Measurements from ENCODE around the gene GRM8.

GRM8 gene

DNA sequence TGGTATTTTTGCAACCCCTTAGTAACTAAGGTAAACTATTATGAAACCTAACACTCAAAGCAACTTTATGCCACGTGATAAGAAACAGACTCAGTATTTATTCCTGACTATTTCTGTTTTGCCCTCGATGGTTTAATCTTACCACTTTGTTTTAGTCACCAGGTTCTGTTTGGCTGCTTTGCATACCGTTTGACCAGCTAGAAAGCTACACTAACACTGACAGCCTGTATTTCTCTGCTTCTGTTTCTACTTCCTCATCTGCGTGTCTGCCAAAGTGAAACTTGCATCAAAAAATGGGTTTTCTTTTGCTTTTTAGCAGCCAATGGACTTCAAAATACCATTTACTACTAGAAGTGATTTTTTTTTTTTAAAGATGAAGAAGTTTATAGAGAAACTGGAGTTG lies 802.5 kb downstream of the GRM8 start:
- DNase-seq (ENCODE audit: low read depth): no peak
- no peak overlapping the region for H3K4me3 ChIP-seq (ENCODE audit: low read depth, low read length)
- TF ChIP-seq, protein P1, sequence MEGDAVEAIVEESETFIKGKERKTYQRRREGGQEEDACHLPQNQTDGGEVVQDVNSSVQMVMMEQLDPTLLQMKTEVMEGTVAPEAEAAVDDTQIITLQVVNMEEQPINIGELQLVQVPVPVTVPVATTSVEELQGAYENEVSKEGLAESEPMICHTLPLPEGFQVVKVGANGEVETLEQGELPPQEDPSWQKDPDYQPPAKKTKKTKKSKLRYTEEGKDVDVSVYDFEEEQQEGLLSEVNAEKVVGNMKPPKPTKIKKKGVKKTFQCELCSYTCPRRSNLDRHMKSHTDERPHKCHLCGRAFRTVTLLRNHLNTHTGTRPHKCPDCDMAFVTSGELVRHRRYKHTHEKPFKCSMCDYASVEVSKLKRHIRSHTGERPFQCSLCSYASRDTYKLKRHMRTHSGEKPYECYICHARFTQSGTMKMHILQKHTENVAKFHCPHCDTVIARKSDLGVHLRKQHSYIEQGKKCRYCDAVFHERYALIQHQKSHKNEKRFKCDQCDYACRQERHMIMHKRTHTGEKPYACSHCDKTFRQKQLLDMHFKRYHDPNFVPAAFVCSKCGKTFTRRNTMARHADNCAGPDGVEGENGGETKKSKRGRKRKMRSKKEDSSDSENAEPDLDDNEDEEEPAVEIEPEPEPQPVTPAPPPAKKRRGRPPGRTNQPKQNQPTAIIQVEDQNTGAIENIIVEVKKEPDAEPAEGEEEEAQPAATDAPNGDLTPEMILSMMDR (IDR thresholded peaks at IDR 0.05; ENCODE audit: low read depth, low read length, missing control alignments): no peak
- in situ Hi-C loops (cut with HindIII; ENCODE audit: low sequenced_read_pairs): no loop called here

GRCh38 chr7:126449611-126450268 lies 803.0 kb downstream of the GRM8 start:
- H3K4me3 ChIP-seq (ENCODE audit: low read depth, low read length): no peak overlapping the region
- TF ChIP-seq, protein P1 (IDR thresholded peaks at IDR 0.05; ENCODE audit: low read depth, low read length, missing control alignments): no peak
- DNase-seq (ENCODE audit: low read depth): no peak
- in situ Hi-C loops (cut with HindIII; ENCODE audit: low sequenced_read_pairs): no loop called here

- H3K4me3 ChIP-seq (ENCODE audit: low read depth, low read length): no peak overlapping the region
- in situ Hi-C loops (cut with HindIII; ENCODE audit: low sequenced_read_pairs): no loop called here
- TF ChIP-seq, protein P1 (IDR thresholded peaks at IDR 0.05; ENCODE audit: low read depth, low read length, missing control alignments): no peak
- DNase-seq (ENCODE audit: low read depth): no peak
Measured at GRCh38 chr7:126447984-126448383, 804.8 kb downstream of the GRM8 start.

DNA sequence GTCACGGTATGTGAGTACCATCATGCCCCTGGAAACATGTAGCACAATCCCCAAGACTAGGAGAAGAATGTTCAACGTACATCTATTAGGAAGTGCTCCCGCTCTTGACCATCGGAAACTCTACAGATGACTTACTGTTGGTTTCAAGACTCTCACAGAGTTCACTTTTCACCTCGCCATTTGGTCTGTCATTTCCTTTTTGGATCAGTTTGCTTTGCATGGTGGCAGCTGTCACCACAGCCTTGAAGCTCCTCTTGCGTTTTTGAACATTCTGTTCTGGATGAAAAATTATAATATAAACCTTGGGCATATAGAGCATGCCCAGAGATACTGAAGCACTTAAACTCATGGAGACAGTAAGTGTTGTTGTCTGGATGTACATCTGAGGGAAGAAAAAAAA lies 806.8 kb downstream of the GRM8 start:
- no peak overlapping the region for H3K4me3 ChIP-seq (ENCODE audit: low read depth, low read length)
- DNase-seq (ENCODE audit: low read depth): no peak
- TF ChIP-seq, protein P1 (IDR thresholded peaks at IDR 0.05; ENCODE audit: low read depth, low read length, missing control alignments): no peak
- in situ Hi-C loops (cut with HindIII; ENCODE audit: low sequenced_read_pairs): no loop called here

DNA sequence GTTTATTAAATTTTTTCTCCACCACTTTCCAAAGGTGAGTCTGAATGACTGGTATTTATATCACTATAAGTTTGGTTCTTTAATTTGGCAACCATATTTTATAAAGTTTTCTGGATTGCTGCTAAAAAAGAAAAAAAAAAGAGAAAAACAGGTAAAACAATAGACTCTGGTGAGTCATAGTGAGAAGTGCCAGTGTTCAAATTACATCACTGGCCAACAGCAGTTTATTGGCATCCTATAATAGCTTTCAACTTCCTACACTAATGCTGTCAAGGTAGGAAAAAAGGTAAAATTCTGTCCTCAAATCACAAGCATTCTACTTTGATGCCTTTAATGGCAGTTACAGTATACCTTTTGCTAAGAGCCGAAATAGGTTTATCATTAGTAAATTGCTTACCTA lies 808.8 kb downstream of the GRM8 start:
- H3K4me3 ChIP-seq (ENCODE audit: low read depth, low read length): no peak overlapping the region
- no peak for DNase-seq (ENCODE audit: low read depth)
- in situ Hi-C loops (cut with HindIII; ENCODE audit: low sequenced_read_pairs): no loop called here
- TF ChIP-seq, protein P1 (IDR thresholded peaks at IDR 0.05; ENCODE audit: low read depth, low read length, missing control alignments): no peak

DNA sequence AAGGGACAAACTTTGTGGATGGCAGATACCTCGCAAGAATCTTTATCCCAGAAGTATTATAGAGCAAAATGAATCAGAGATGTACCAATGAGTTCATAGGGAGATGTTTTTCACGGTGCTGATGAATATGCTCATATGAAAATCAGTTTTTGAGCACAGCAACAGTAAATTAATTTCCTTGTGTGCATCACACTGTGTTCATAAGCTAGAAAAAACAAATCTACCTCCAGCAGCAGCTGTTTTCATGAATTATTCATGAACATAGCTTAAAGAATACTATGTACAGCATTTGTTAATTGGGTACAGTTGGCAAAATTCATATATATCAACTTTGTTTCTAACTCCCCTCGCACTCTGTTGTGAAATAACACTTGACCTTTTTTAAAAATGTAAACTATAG lies 809.8 kb downstream of the GRM8 start:
- in situ Hi-C loops (cut with HindIII; ENCODE audit: low sequenced_read_pairs): no loop called here
- TF ChIP-seq, protein P1 (IDR thresholded peaks at IDR 0.05; ENCODE audit: low read depth, low read length, missing control alignments): no peak
- no peak overlapping the region for H3K4me3 ChIP-seq (ENCODE audit: low read depth, low read length)
- DNase-seq (ENCODE audit: low read depth): no peak

All from astrocyte of the cerebellum (primary cell).